ENCODE results near the gene DSC3.
A peak's percentile ranks its signal among the peaks of the same experiment; 100 is the strongest.
"Not testable (repeated sequence)": the region's sequence is repeated elsewhere in the genome, so short reads cannot be mapped to it uniquely, and the experiment has no call there.

The DSC3 gene

DNA sequence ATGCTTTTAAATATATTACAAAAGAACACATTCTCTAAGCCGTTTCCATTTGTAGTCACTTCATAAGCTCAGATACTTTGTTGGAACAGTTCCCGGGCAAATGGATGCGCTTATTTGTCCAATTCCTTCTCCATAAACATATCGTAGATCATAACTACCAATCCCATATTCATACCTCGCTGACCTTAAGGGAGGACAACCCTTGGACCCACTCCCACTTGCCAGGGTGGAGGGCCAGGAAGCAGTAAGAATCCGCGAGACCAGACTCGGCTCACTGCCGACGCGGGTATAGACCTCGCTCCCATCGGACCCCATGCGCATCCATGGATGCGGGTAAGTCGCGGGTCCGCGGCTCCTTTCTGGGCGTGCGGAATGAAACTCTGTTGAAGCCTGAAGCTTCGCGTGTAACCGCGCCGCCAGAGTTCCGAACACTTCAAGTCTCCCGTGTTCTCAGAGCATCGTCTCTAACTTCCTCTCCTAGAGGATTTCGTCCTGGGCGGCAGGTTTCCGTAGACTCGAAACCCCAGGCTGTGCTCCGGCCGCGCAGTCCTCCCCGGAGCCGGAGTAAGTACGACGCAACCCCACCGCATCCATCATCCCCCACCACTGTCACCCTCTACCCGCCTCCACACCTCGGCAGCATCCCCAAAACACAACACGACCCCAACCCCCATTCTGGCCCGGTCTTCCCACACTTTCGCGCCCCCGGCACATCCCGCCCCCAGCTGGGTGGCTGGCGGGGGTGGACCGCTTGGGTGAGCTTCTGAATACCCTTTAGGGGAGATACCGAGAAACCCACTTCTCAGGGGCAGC, 1.1 kb downstream of the DSC3 start:
- no peak for FAIRE-seq
- DNase-seq (ENCODE audit: insufficient read length) = no peak
- TF ChIP-seq TAF1 (IDR thresholded peaks at IDR 0.05; ENCODE audit: borderline replicate concordance, low read depth, low read length) = no peak
- TF ChIP-seq POLR2AphosphoS5 (IDR thresholded peaks at IDR 0.05; ENCODE audit: low read depth, low read length) = no peak
- TF ChIP-seq POLR2A (IDR thresholded peaks at IDR 0.05; ENCODE audit: low read depth, low read length) = no peak

DNA sequence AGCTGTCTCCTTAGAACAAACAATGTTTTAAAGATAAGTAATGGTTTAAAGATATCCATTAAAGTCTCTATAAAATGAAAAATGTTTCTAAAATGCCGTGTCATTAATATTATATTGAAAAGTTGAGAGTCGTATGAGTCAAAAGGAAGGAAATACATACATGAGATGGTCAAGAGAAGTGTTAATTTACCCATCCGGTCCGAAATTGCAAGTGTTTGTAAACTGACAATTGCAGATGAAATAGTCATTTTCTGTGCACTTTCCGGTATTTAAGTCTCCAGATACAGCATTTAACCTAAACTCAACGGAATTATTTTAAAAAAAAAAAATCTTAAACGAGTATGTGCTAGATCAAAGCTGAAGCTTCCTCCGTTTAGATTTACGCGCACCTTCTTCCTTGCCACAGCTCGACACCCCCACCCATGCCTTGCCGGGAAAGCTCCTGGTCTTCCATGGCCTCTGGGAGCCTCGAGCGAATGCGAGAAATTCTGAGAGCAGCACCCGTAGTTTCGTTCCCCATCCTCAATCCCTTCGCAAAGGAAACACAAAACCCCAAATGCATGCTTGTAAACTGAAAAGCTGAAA, 1.8 kb downstream of the DSC3 start:
- no peak for TF ChIP-seq TAF1 (IDR thresholded peaks at IDR 0.05; ENCODE audit: borderline replicate concordance, low read depth, low read length)
- no peak for TF ChIP-seq POLR2A (IDR thresholded peaks at IDR 0.05; ENCODE audit: low read depth, low read length)
- TF ChIP-seq POLR2AphosphoS5 (IDR thresholded peaks at IDR 0.05; ENCODE audit: low read depth, low read length) = no peak
- FAIRE-seq (no peak), DNase-seq (ENCODE audit: insufficient read length) (no peak)

DNA sequence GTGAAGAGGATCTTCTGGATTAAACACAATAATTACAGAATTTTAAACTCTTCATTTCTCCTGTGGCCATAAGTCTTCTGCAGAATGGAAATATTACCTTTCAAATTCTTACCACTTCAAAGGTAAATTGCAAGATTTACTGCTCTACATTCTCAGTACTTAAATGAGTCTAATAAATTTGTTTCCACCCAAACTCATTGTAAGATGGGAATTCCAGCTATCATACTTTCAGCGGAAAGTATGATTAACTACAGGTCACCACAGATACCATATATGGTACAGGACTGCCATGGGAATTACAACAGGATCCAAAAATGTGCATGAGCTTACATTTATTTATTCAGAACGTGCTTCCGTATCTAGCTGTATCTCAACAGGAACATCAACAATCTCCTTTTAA, 3.1 kb downstream of the DSC3 start:
- no peak for FAIRE-seq

DNA sequence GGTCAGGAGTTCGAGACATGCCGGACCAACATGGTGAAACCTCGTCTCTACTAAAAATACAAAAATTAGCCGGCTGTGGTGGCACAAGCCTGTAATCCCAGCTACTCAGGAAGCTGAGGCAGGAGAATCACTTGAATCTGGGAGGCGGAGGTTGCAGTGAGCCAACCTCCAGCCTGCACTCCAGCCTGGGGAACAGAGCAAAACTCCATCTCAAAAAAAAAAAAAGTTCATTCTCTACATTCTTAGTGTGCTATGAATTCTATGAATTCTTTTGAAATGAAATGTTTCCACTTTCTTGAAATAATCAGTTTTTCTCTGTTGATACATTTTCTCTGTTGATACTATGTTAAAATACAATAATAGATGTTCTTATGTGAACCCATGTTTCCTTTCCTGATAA, 4.9 kb downstream of the DSC3 start:
- not testable (repeated sequence) for FAIRE-seq; DNase-seq (ENCODE audit: insufficient read length)

More for the DNA sequence above, 3.1 kb downstream of the DSC3 start:
- TF ChIP-seq TAF1 (IDR thresholded peaks at IDR 0.05; ENCODE audit: borderline replicate concordance, low read depth, low read length) = no peak
- no peak for TF ChIP-seq POLR2A (IDR thresholded peaks at IDR 0.05; ENCODE audit: low read depth, low read length)
- TF ChIP-seq POLR2AphosphoS5 (IDR thresholded peaks at IDR 0.05; ENCODE audit: low read depth, low read length) = no peak
- DNase-seq (ENCODE audit: insufficient read length) = no peak

DNA sequence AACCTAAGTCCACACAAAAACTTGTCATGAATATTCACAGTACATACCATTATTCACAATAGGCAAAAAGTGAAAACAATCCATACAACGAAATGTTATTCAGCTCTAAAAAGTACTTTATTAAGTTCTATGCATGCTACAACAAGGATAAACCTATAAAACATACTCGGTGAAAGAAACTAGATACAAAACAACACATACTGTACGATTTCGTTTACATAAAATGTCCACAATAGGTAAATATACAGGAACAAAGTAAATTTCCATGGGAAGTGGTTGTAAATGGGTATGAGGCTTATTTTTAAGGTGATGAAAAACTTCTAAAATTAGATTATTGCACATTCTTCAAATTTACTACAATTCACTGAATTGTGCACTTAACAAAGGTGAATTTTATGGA, 8.0 kb downstream of the DSC3 start:
- FAIRE-seq (no peak), DNase-seq (ENCODE audit: insufficient read length) (no peak)
- TF ChIP-seq TAF1 (IDR thresholded peaks at IDR 0.05; ENCODE audit: borderline replicate concordance, low read depth, low read length) (no peak), POLR2A (IDR thresholded peaks at IDR 0.05; ENCODE audit: low read depth, low read length) (no peak), POLR2AphosphoS5 (IDR thresholded peaks at IDR 0.05; ENCODE audit: low read depth, low read length) (no peak)

DNA sequence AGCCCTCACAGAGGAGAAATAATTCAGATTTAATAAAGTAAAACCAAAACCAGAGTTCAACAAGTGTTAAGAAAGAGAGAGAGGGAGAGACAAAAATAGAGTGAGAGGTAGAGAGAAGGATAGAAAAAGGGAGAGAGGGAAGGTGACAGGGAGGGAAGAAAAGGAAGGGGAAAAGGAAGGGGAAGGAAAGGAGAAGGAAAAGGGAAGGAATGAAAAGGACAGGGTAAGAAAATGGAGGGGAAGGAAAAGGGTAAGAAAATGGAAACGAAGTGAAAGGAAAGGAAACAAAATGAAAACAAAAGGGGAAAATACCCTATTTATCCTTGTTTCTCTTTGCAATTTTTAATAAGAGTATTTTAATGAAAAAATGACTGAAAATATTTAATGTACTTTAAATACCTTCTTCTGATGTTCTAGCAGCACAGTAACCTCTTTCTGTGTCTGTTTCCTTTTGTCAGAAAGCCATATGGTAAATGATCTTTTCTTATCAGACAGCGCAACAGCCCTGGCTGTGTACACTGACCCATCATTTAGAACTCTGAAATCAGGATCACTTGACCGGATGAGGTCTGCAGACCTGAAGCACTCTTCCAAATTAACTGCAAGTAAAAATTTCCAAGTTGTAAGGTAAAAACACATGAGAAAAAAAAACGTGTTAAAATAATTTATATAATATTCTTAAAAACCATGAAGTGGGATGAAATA, 11.8 kb downstream of the DSC3 start:
- no peak for FAIRE-seq

DNA sequence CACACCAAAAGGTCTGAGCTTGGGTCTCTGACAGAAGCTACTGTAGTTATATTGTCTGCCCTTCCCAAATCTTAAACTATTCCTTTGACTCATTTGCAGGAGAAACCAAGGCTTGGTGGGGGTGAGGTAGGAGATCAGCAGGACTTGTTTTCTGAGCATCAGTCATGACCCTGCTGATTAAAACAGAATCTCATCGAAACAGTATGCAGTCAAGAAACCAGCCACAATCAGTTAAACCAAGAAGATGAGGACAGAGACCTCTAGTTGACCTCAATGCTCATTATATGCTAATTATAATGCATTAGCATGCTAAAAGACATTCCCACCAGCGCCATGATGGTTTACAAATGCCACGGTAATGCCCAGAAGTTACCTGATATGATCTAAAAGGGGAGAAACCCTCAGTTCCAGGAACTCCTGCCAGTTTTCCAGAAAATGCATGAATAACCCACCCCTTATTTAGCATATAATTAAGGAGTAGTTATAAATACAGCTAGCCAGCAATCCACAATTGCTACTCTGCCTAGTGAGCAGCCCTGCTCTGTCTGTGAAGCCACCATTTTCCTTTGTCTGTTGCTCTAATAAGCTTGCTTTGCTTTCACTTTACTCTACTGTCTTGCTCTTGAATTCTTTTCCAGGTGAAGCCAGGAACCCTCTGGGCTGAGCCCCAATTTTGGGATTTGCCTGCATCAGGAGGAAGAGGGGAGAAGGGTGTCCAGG, 26.7 kb downstream of the DSC3 start:
- DNase-seq (ENCODE audit: insufficient read length) (no peak), FAIRE-seq (peak; percentile 67)
- no peak for TF ChIP-seq TAF1 (IDR thresholded peaks at IDR 0.05; ENCODE audit: borderline replicate concordance, low read depth, low read length)
- no peak for TF ChIP-seq POLR2AphosphoS5 (IDR thresholded peaks at IDR 0.05; ENCODE audit: low read depth, low read length)
- no peak for TF ChIP-seq POLR2A (IDR thresholded peaks at IDR 0.05; ENCODE audit: low read depth, low read length)

More for the DNA sequence above, 11.8 kb downstream of the DSC3 start:
- TF ChIP-seq POLR2A (IDR thresholded peaks at IDR 0.05; ENCODE audit: low read depth, low read length) = no peak
- TF ChIP-seq POLR2AphosphoS5 (IDR thresholded peaks at IDR 0.05; ENCODE audit: low read depth, low read length) = no peak
- no peak for TF ChIP-seq TAF1 (IDR thresholded peaks at IDR 0.05; ENCODE audit: borderline replicate concordance, low read depth, low read length)
- DNase-seq (ENCODE audit: insufficient read length) = no peak

DNA sequence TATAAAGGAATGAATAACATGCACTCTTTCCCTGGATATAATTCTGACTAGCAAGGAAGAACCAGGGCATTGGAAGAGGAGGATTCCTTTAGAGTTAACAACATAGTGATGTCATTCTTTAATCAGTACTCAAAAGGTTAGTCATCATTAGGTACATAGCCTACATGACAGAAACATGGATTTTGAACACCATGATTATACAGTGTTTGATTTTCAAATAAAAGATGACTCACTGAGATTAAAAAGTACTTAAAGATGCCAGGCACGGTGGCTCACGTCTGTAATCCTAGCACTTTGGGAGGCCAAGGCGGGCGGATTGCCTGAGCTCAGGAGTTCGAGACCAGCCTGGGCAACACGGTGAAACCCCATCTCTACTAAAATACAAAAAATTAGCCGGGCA, 31.1 kb downstream of the DSC3 start:
- FAIRE-seq; DNase-seq (ENCODE audit: insufficient read length): not testable (repeated sequence)

DNA sequence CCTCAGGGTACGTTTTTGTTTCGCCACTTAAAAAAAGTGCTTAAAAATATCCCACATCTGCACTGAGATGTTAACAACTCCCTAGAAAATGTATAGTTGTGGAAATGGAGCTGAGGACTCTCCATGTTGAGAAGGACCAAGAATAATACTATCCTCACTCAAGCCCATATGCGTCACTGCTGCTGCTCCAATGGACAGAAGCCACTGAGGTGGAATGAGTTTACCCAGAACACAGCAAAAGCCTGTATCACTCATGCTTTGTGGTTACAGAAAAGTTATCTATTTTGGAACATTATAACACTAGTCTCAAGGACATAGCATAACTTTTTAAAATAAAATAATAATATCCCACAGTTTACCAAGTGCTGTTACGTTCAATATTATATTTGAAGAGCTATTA, 31.9 kb downstream of the DSC3 start:
- no peak for FAIRE-seq
- TF ChIP-seq POLR2A (IDR thresholded peaks at IDR 0.05; ENCODE audit: low read depth, low read length) = no peak
- TF ChIP-seq POLR2AphosphoS5 (IDR thresholded peaks at IDR 0.05; ENCODE audit: low read depth, low read length) = no peak
- TF ChIP-seq TAF1 (IDR thresholded peaks at IDR 0.05; ENCODE audit: borderline replicate concordance, low read depth, low read length) = no peak

DNA sequence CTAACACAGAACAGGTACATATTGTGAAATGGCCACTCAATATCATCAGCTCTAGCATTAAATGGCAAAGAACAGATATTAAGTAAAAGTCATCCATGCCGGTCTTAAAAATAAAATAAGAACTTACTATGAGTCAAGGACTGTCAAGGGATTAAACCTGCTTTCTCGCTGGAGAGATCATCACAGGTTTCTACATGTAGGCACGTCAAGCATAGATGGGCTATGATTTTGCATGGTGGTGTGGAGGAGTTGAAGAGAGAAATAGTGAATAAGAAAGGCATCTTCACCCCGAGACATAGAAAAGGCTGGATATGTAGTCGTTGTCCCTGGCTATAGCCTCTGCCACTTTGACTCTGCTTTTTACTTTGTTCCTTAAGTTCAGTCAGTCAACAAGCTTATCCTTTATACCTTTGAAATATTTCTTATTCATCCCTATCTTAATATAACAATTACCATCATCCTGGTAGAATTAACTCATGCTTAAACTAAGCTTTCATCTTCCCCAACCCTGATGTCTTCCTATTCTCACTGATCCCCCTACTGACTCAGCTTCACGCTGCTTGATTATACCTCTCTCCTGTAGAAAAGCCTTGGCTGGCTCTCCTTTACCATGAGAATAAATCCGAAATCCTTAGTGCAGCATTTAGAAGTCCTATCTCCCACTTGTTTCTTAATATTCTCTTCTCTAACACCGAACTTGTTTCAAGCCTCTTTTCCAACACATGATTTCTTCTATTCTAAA, 42.5 kb downstream of the DSC3 start:
- no peak for DNase-seq (ENCODE audit: insufficient read length)
- no peak for FAIRE-seq
- TF ChIP-seq POLR2A (IDR thresholded peaks at IDR 0.05; ENCODE audit: low read depth, low read length) (no peak), POLR2AphosphoS5 (IDR thresholded peaks at IDR 0.05; ENCODE audit: low read depth, low read length) (no peak), TAF1 (IDR thresholded peaks at IDR 0.05; ENCODE audit: borderline replicate concordance, low read depth, low read length) (no peak)

More for the DNA sequence above, 31.9 kb downstream of the DSC3 start:
- DNase-seq (ENCODE audit: insufficient read length) = no peak

DNA sequence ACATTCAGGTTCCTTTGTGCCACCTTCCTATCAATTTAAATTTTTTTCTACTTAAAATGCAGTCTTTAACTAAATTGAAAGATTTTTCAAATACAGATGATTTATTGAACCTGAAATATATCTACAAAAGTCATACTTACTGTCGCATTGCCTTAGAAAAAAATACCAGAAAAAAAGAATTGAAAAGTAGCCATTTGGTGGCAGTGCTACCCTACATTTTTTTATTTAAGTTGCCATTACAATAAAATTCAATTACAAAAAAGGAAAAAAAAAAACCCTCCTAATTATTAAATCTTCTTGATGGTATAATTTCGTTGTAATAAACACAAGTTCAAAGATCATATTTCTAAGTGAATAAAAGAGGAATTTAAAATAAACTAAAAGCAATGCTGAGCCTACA, 43.4 kb downstream of the DSC3 start:
- DNase-seq (ENCODE audit: insufficient read length) (no peak), FAIRE-seq (no peak)
- TF ChIP-seq POLR2AphosphoS5 (IDR thresholded peaks at IDR 0.05; ENCODE audit: low read depth, low read length) (no peak), TAF1 (IDR thresholded peaks at IDR 0.05; ENCODE audit: borderline replicate concordance, low read depth, low read length) (no peak), POLR2A (IDR thresholded peaks at IDR 0.05; ENCODE audit: low read depth, low read length) (no peak)

Data from GM12892 (cell line).